LNCaP clone FGC (cell line): ENCODE measurements around the gene MMP12.
"Not testable (repeated sequence)": the region's sequence is repeated elsewhere in the genome, so short reads cannot be mapped to it uniquely, and the experiment has no call there.

Experiments used
- DNase-seq: peaks from one replicate; pipeline ENCODE4 v3.0.0-alpha.2; 2011; ENCODE audit warnings: low read depth
- H3K4me3 ChIP-seq: 2 replicates; pipeline ENCODE4 v1.5.1; 2011; ENCODE audit warnings: mild to moderate bottlenecking, low read depth, low read length, control low read depth
- CTCF ChIP-seq: IDR thresholded peaks from 2 replicates; pipeline ENCODE4 v1.5.1; 2012; ENCODE audit warnings: mild to moderate bottlenecking; ENCODE audit not compliant: control insufficient read depth, insufficient read depth; ENCODE audit errors: extremely low read depth

The MMP12 gene

GRCh38 chr11:102911758-102912481, 37.1 kb upstream of the MMP12 start:
- no peak for DNase-seq
- H3K4me3 ChIP-seq: no peak overlapping the region
- TF ChIP-seq CTCF: no peak

- not testable (repeated sequence) for DNase-seq, H3K4me3 ChIP-seq
Measured at GRCh38 chr11:102905848-102906247, 31.1 kb upstream of the MMP12 start.

- not testable (repeated sequence) for DNase-seq
Measured at GRCh38 chr11:102903895-102904294, 29.1 kb upstream of the MMP12 start.

GRCh38 chr11:102900346-102900745, 25.6 kb upstream of the MMP12 start:
- TF ChIP-seq CTCF: no peak
- DNase-seq: no peak
- no peak overlapping the region for H3K4me3 ChIP-seq

More at GRCh38 chr11:102903895-102904294, 29.1 kb upstream of the MMP12 start:
- H3K4me3 ChIP-seq: not testable (repeated sequence)

- no peak for TF ChIP-seq CTCF
- DNase-seq: no peak
- H3K4me3 ChIP-seq: no peak overlapping the region
Measured at GRCh38 chr11:102891736-102892135, 17.0 kb upstream of the MMP12 start.

GRCh38 chr11:102886999-102887398, 12.2 kb upstream of the MMP12 start:
- no peak overlapping the region for H3K4me3 ChIP-seq

GRCh38 chr11:102883141-102883540, 8.4 kb upstream of the MMP12 start:
- no peak for TF ChIP-seq CTCF
- no peak for DNase-seq
- H3K4me3 ChIP-seq: no peak overlapping the region

More at GRCh38 chr11:102886999-102887398, 12.2 kb upstream of the MMP12 start:
- no peak for DNase-seq
- no peak for TF ChIP-seq CTCF

DNA sequence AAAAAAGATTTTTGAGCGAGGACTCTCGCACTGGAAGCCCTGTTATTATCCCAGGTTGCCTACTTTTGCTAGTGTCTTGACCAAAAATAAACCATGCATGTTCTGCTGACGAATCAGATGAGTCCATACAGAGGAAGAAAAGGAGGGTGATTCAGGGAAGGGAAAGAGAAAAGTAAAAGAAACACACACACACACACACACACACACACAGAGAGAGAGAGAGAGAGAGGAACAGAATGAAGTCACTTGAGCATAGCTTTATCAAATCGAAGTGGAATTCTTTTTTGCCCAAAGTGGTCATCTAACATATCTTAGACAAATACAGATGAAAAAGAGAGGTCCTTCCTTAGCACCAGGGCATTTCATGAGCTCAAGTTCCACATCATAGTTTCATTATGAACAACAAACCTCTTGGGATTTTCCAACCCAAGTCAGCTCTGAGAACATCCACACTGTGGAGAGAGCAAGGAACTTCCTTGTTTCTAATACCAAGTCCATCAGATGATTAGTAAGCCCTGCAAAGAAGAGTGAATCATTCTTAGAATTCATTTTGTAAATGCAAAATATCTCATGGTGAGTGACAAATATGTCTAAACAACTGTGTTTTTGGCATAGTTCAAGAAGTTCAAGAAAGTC, 7.7 kb upstream of the MMP12 start:
- no peak for DNase-seq
- TF ChIP-seq CTCF: no peak
- no peak overlapping the region for H3K4me3 ChIP-seq
